ENCODE measurements around the gene PLEKHA3.

- TF ChIP-seq POLR2A (IDR thresholded peaks at IDR 0.05) (no peak), CTCF (IDR thresholded peaks at IDR 0.05) (no peak), POLR2AphosphoS5 (IDR thresholded peaks at IDR 0.05) (no peak)
These were observed 26.3 kb downstream of the PLEKHA3 start for GRCh38 chr2:178506524-178506923.

All from stomach (tissue), 4 donors.